ENCODE measurements around the gene CFP. TPM values are rescaled to one million over a fixed set of nuclear protein-coding genes. Genes with fewer than 3 reads are reported as not detected.

The CFP gene
- total and polyA plus RNA-seq, 4 donors = 11.3 to 88.8 (median 23.0) TPM

- H3K9ac ChIP-seq (ENCODE audit: insufficient read depth in 1 of 2, low read length in 2 of 2) = no peak within 1 kb of the TSS
- TF ChIP-seq CTCF (IDR thresholded peaks at IDR 0.05; ENCODE audit: control extremely low read depth, extremely low read depth) = peak; percentile 1
- WGBS, 2 donors = 8 to 42% methylated on average over 8 to 88 of the region's 88 CpGs
- no peak within 1 kb of the TSS for H3K4me3 ChIP-seq
- H3K9me3 ChIP-seq (ENCODE audit: control insufficient read depth in 4 of 4, insufficient read depth in 3 of 4, low read length in 3 of 4) = peaks cover 0 to 3% (median 0%) of the 10 kb centered on the region in 4 donors
- H3K27me3 ChIP-seq (ENCODE audit: control insufficient read depth in 3 of 3, insufficient read depth in 3 of 3, low read length in 2 of 3) = peaks cover under 1 to 7% (median 3%) of the 10 kb centered on the region in 3 donors
- peak; percentile 82 to 91 (median 85) for DNase-seq
- peaks cover 0 to 4% (median 0%) of the 10 kb centered on the region in 5 donors for H3K4me1 ChIP-seq (ENCODE audit: control insufficient read depth in 5 of 5, insufficient read depth in 5 of 5, low read length in 5 of 5)
- no peak within 1 kb of the TSS for H3K27ac ChIP-seq (ENCODE audit: low read depth in 1 of 2, low read length in 1 of 2)
- H3K36me3 ChIP-seq (ENCODE audit: control insufficient read depth in 4 of 4, insufficient read depth in 4 of 4, low read length in 4 of 4) = no peaks in the 10 kb centered on the region
- ATAC-seq (ENCODE audit: insufficient read depth, low FRiP score) = peak; percentile 78
Observed at GRCh38 chrX:47619486-47620302, 10.0 kb downstream of the CFP start, which contains the start of gene SYN1. SYN1 (minus strand) TSS chrX:47619857; CDS start chrX:47619728, 129 bp downstream.

DNA sequence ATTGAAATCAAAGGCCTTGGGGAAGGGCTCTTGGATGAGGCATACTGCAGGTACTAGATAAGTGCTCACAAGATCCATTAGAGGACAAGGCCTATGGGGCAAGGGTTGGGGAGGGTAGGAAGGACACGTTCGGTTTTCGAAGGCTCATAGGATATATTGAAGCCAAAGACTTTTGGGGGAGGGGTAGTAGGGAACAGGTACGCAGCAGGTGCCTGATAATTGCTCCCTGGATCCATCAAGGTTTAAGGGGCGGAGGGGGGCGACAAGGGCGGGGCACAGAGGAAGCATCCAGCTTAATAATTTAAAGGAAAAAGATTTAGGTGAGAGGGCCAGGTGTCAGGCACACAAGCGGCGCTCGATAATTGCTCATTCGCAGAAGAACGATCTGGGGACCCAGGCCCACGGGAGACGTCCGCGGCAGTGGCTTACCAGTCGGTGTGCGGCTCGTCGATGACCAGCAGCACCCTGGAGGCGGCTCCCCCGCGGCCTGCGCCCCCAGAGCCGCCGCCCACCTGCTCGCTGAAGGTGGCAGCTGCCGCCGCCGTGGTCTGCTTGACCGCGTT, 10.7 kb downstream of the CFP start:
- H3K27ac ChIP-seq (ENCODE audit: low read depth in 1 of 2, low read length in 1 of 2) = no peak overlapping the region
- WGBS, 2 donors = 41 to 54% methylated on average over 28 to 32 of the region's 32 CpGs
- DNase-seq (no peak), ATAC-seq (ENCODE audit: insufficient read depth, low FRiP score) (no peak)
- H3K27me3 ChIP-seq (ENCODE audit: control insufficient read depth in 3 of 3, insufficient read depth in 3 of 3, low read length in 2 of 3) = peaks cover 3 to 7% (median 3%) of the 10 kb centered on the region in 3 donors
- H3K4me3 ChIP-seq = no peak overlapping the region
- H3K9ac ChIP-seq (ENCODE audit: insufficient read depth in 1 of 2, low read length in 2 of 2) = no peak overlapping the region
- no peaks in the 10 kb centered on the region for H3K36me3 ChIP-seq (ENCODE audit: control insufficient read depth in 4 of 4, insufficient read depth in 4 of 4, low read length in 4 of 4)
- H3K4me1 ChIP-seq (ENCODE audit: control insufficient read depth in 5 of 5, insufficient read depth in 5 of 5, low read length in 5 of 5) = peaks cover 0 to 4% (median 0%) of the 10 kb centered on the region in 5 donors
- no peak for TF ChIP-seq CTCF (IDR thresholded peaks at IDR 0.05; ENCODE audit: control extremely low read depth, extremely low read depth)
- peaks cover 0 to 6% (median 0%) of the 10 kb centered on the region in 4 donors for H3K9me3 ChIP-seq (ENCODE audit: control insufficient read depth in 4 of 4, insufficient read depth in 3 of 4, low read length in 3 of 4)

- DNase-seq = no peak
- Histone ChIP-seq H3K27me3 (ENCODE audit: control insufficient read depth in 3 of 3, insufficient read depth in 3 of 3, low read length in 2 of 3) (peaks cover 0 to 4% (median 3%) of the 10 kb centered on the region in 3 donors), H3K9ac (ENCODE audit: insufficient read depth in 1 of 2, low read length in 2 of 2) (no peak overlapping the region), H3K4me1 (ENCODE audit: control insufficient read depth in 5 of 5, insufficient read depth in 5 of 5, low read length in 5 of 5) (no peaks in the 10 kb centered on the region), H3K27ac (ENCODE audit: low read depth in 1 of 2, low read length in 1 of 2) (no peak overlapping the region), H3K9me3 (ENCODE audit: control insufficient read depth in 4 of 4, insufficient read depth in 3 of 4, low read length in 3 of 4) (peaks cover 0 to 8% (median 2%) of the 10 kb centered on the region in 4 donors), H3K36me3 (ENCODE audit: control insufficient read depth in 4 of 4, insufficient read depth in 4 of 4, low read length in 4 of 4) (no peaks in the 10 kb centered on the region), H3K4me3 (no peak overlapping the region)
- no peak for TF ChIP-seq CTCF (IDR thresholded peaks at IDR 0.05; ENCODE audit: control extremely low read depth, extremely low read depth)
- ATAC-seq (ENCODE audit: insufficient read depth, low FRiP score) = no peak
- 74 to 83% methylated on average over 5 of the region's 5 CpGs for WGBS, 2 donors
Observed at GRCh38 chrX:47614618-47615017, 15.1 kb downstream of the CFP start.

Data from lung (tissue), 12 donors.